Suppressor macrophage (primary cell): Measurements from ENCODE around the gene RPL28.

Experiments used
- DNase-seq, 4 experiments: peaks; one replicate each; pipeline ENCODE4 v3.0.0-alpha.2; 2020 to 2022

Gene RPL28

DNA sequence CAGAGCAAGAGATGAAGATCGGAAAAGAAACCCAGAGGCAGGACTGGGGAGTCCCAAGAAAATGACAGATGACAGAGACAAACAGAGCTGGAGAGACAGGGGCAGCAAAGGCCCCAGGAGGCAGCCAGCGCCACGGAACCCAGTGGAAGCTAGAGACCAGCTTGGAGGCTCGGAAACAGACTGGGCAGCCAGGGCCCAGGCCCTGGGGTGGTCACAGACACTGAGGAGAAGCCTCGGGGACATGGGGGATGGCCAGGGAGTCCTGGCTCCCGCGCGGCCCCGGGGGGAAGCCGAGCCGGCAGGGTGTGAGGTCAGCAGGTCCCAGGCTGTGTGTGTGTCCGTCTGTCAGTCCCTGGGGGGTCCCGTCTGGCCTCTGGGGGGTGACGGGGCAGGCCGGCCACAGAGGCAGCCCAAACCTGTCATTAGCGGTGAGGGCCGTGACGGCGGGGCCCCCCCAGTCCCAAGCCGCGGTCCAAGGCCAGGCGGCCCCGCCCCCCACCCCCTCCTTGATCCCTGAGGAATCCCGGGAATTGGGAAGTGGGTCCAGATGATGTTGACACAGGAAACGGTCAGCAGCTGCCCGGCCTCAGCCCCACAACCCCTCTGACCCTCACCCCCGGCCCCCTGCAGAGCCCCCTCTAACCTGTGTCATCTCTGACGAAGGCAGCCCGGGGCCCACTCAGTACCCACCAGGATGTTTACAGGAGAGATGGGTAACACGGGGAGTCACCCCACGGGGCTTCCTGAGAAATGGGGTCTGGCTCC is 11.6 kb upstream of the RPL28 start:
- DNase-seq: no peak

DNA sequence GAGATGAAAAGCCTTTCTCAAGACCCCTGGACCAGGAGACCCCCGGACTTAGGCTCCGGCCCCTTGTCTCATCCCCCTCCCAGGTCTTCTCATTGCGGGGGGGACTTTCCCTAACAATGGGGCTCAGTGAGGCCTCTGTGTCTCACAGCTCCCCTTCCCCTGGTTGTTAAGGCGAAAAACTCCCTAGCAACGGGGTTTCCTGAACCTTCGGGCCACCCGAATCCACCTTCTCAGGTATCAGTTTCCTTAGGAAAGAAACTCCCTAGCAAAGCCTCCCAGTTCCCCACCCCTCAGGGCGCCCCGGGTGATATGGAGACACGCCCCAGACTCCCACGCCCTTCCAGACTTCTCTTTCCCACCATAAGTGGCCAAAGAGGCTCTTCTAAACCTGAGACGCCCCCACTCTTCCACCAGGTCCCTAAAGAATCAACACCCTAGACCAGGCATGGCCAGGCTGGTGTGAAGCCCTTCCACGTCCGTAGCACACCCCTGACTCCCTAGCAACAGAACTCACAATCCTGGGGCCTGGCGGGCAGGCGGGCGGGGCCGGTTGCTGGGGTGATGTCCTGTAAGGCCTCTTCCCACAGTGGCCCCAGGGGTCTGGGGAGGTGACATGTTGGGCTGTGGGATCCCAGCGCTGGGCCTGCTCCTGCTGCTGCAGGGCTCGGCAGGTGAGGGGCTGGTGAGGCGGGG is 9.3 kb upstream of the RPL28 start, which contains the start of gene TMEM190:
TMEM190 (plus strand) TSS at position 586 of the 693 bp plus-strand sequence; CDS start at position 614, 28 bp downstream.
- DNase-seq: no peak

DNA sequence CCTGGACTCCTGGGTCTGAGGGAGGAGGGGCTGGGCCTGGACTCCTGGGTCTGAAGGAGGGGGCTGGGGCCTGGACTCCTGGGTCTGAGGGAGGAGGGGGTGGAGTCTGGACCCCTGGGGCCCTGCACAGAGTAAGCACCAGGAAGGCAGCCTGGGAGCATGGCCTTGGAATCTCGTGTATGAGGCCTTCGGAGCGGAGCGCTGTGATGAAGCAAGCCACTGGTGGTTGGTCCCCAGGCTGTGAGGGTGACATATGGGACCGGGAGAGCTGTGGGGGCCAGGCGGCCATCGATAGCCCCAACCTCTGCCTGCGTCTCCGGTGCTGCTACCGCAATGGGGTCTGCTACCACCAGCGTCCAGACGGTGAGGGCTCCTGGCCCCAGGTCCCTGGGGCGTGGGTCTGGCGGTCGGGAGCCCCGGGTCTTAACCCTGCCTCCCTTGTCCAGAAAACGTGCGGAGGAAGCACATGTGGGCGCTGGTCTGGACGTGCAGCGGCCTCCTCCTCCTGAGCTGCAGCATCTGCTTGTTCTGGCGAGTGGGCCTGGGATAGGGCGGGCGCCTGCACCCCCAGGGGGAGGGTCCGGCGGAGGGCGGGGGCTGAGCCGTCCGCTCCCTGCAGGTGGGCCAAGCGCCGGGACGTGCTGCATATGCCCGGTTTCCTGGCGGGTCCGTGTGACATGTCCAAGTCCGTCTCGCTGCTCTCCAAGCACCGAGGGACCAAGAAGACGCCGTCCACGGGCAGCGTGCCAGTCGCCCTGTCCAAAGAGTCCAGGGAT is 8.2 kb upstream of the RPL28 start:
- DNase-seq: no peak

DNA sequence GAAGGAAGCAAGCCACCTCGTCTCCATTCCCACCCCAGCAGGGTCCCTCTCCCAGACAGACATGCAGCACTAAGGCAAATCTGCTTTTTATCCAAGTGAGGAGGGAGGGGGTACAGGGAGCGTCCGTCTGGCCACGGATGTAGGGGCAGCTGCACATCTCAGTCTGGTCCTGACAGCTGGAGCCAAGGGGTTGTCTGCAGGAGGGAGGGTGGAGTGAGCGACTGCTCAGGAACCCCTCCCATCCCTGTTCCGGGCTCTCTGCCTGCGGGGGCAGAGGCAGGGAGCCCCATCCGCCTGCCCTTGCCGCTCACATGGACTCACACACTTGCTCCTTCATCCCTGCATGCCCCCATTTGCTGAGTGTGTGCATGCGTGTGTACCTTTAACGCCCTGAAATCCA is 6.6 kb upstream of the RPL28 start:
- no peak for DNase-seq

DNA sequence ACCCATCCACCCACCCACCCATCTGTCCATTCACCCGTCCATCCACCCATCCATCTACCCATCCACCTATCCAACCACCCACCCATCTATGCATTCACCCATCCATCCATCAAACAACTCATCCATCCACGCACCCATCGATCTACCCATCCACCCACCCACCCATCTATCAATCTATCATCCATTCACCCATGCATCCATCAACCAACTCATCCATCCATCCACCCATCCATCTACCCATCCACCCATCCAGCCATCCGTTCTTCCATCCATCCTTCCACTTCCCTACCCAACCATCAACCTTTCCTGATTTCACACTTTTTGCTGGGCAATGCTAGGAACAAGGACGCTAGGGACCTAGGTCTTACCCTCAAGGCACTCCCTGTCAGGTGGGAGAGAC is 3.7 kb upstream of the RPL28 start:
- DNase-seq: no peak

DNA sequence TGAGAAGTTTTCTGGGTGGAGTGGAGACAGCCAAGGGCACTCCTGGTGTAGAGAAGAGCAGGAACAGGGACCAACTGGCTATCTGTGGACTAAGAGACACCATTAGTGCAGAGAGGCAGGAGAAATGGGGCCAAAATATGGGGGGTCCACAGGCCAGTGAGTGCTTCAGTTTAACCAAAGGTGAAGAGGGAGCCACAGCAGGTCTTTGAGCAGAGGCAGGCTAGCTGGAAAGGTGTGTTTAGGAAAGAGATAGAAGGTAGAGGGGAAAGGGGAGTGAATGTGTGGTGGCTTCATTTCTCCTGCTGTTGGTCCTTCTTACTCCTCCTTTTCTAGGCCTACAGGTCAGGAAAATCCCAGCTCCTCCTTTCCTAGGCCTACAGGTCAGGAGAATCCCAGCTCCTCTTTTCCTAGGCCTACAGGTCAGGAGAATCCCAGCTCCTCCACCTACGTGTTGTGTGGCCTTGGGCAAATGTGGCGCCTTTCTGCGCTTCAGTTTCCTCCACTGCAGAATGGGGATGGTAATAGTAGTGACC is 3.1 kb upstream of the RPL28 start:
- no peak for DNase-seq

DNA sequence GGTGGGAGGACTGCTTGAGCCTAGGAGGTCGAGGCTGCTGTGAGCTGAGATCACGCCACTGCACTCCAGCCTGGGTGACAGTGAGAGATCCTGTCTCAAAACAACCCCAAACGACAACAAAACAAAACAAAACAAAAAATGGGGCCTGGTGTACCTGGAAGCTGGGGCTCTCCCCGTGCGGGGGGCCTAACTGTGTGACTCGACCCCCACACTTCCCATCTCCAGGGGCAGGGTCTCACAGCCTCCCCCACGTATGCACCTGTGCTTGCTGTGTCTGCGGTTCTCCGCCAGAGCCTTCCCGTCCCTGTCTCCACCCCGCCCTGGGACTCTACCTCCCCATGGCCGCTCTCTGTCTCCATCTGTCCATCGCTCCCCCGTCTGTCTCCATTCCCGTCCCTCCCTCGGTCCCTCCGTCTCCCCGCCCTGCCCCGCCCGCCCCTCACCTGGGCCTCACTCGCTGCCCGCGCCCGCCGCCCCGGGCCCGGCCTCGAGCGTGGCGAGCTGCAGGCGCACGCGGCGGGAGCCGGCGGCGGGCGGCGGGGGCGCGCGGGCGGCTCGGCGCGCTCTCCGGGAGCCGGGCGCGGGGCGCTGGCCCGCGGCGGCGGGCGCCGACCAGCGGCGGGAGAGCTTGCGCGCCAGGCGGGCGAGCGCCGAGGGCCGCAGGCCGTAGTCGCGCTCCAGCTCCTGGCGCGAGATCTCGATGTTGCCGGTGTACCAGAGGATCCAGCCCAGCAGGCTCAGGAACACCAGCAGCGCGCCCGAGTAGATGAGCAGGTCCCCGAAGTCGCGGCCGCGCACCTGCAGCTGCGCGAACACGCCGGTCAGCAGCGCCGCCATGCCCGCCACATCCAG is 2.2 kb upstream of the RPL28 start:
- peak; percentile 61 to 90 (median 77) for DNase-seq

DNA sequence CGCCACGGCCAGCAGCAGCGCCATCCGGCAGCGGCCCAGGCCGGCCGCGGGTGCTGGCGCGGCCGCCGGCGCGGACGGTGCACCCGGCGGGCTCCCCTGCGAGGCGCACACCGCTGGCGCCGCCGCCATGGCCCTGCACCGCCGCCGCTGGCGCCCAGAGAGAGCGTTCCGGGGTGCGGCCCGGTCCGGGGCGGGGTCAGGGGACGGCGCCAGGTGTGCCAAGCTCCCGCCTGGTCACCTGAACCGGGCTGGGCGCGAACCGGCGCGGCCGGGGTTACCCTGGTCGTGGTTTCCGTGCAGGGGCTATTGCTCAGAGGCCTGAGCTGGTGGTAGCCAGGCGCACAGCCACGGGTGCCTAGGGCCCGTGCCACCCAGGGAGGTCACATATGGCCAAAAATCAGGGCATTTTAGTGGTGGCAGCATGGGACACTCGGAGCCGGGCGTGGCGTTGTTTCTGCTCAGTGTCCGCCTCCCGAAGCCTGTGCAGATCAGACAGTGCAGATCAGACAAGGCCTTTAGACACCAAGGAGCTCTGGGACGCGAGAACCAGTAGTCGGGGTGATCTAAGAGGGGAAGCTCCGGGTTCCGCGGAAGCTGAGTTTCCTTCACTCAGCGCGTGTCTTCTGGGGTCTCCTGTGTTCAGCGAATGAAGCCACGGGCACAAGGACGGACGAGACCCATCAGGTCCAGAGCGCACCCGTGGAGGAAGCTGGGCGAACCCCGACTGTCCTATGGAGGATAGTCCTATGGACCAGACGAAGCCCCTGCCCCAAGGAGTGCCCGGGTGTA is 1.4 kb upstream of the RPL28 start, which contains the start of gene TMEM238:
TMEM238 (minus strand) TSS at position 162 of the 789 bp plus-strand sequence; CDS start at position 129, 33 bp downstream.
- peak; percentile 41 to 55 (median 52) for DNase-seq

DNA sequence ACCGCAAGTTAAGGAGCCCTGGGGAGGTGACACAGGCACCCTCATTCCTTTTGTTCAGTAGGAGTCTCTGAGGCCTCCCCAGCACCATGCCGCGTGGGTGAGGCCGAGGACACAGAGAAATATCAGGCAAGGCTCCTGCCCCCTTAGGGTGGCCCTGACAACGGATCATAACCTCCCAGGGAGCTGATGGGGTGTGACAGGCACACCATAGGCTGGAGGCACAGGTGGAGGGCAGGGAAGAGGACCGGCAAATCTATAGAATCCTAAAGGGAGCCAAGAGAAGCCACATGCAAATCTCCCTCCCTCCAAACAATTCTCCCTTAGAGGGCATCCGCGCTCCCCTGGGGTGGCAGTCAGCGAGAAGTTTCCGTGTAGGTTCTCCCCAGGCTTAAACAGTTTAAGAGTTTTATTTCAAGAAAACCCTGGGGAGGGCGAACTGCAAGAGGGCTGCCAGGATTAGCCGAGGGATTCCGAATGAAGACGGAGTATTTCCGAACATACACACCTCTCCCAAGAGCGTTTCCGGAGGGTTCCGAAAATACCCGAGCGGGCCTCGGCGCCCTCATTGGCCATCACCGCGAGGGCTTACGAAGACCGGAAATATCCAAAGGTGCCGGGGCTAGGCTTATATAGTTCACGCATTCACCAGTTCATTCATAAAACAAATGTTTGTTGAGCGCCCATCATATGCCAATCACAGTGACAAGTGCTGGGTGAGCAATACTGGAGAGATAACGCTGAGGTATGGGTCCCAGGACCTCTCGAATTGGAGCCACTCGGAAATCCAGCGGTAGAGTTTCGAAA is 610 bp upstream of the RPL28 start:
- peak; percentile 96 to 97 (median 96) for DNase-seq

DNA sequence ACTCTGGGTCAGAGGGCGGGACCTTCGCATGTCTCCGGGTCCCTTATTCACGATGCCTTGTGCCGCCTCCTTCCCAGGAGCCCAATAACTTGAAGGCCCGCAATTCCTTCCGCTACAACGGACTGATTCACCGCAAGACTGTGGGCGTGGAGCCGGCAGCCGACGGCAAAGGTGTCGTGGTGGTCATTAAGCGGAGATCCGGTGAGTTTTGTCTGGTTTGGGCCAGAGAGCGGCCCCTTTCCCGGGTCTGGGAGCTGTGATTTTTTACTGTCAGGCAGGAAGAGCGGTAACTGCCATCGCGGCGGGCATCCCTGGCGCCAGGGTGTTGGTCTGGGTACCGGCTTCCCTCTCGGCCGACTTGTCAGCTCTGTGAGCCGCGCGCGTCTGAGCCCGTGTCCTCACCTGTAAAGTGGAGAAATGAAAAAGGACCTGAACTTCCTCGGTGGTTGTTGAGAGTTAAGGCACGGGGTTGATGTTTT is 800 bp downstream of the RPL28 start:
- DNase-seq: peak in 3 of 4 experiments; percentile 17 to 42 (median 19)

DNA sequence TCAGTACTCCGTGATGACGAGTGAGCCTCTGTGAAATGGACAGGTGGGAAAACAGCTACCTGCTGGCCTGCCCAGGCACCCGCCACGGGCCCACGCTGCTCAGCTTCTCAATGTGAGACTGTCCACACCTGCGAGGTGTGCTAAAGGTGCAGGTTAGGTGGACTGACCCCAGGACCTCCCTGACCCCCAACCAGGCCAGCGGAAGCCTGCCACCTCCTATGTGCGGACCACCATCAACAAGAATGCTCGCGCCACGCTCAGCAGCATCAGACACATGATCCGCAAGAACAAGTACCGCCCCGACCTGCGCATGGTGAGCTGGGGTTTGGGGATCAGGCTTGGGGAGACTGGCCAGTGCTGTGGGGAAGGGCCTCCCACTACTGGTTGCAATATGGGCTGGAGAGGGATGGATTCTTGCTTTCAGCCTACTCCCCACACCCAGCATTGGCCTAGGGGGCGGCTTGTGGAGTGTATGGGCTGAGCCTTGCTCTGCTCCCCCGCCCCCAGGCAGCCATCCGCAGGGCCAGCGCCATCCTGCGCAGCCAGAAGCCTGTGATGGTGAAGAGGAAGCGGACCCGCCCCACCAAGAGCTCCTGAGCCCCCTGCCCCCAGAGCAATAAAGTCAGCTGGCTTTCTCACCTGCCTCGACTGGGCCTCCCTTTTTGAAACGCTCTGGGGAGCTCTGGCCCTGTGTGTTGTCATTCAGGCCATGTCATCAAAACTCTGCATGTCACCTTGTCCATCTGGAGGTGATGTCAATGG is 2.2 kb downstream of the RPL28 start:
- DNase-seq: no peak

DNA sequence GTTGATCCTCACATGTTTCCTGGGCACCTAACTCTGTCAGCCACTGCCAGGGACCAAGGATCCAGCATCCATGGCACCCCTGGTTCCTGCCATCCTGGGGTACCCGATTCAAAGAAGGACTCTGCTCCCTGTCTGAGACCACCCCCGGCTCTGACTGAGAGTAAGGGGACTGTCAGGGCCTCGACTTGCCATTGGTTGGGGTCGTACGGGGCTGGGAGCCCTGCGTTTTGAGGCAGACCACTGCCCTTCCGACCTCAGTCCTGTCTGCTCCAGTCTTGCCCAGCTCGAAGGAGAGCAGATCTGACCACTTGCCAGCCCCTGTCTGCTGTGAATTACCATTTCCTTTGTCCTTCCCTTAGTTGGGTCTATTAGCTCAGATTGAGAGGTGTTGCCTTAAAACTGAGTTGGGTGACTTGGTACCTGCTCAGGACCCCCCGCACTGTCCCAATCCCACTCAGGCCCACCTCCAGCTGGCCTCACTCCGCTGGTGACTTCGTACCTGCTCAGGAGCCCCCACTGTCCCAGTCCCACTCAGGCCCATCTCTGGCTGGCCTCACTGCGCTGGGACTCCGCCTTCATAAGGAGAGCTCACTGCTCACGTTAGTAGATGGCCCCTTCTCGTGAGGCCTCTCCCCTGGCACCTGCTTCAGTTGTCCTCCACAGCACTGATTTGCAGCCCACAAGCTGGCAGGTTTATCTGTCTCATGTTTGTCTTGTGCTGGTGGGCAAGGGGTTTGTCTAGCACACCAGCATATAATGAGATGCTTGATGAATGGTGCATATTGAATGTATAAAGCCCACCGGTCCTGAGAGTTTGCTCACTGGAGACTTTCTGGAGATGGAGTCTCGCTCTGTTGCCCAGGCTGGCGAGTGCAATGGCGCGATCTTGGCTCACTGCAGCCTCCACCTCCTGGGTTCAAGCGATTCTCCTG is 3.9 kb downstream of the RPL28 start:
- DNase-seq: no peak

DNA sequence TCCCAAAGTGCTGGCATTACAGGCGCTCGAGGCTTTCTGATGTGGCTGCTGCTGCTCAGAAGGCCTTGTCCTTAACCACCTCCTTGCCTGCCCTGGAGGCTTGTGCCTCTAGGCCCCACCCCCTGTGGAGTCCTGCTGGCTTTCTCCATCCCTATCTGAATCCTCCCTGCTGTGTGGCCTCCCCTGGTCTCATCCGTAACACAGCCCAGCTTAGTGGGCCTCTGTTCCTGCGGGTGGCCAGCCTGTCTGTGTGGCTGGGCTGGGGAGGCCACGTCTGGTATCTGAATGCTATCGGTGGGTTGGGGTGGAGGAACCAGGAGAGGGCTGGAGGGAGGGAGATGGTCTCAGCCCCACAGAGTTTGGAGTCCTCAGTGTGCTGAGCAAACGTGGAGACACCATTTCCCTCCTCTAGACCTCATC is 4.7 kb downstream of the RPL28 start:
- DNase-seq: no peak

DNA sequence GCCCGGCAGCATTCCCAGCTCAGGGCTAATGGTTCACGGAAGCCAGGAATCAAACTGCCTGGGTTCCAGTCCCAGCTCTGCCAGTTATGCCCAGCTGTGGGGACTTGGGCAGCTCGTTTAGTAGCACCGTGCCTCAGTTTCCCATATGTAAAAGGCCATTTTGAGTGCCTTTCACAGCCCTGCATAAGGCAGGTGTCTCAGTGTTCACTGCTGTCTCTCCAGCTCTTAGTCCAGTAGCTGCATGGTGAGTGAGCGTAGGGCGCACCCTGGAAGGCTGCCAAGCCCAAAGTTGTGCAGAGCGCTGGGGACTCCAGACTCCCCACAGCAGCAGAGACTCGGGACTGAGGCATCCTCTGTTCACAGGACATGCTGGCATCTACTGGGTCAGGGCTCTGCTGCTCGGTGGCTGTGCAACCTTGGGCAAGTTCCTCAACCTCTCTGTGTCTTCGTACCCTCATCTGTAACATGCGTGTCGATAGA is 5.5 kb downstream of the RPL28 start:
- no peak for DNase-seq

DNA sequence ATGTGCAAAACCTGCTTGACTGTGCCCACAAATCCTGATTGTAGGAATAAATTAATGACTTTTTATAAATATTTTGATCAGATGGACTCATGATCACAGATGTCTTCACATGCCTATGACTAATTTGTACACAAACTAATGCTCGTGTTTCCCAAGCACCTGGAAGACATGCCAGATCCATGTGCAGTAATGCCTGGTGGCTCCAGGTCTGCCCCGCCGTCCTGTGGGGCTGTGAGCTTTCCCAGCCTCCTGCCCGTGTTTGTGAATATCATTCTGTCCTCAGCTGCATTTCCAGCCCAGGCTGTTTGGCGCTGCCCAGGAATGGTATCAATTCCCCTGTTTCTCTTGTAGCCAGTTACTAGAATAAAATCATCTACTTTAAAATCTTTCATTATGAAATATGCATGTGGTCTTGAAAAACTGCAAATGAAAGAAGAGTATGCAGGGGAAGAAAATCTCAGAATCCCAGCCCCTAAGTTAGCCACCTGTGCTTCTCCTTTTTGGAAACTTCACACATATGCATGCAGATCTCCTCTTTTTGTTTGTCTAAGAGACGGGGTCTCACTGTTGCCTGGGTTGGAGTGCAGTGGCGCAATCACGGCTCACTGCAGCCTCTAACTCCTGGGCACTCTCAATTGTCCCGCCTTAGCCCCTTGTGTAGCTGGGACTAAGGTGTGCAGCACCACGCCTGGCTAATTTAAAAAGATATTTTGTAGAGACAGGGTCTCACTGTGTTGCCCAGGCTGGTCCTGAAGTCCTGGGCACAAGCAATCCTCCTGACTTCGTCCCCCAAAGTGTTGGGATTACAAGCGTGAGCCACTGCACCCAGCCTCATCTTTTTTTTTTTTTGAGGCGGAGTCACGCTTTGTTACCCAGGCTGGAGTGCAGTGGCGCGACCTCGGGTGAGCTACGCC is 6.2 kb downstream of the RPL28 start:
- no peak for DNase-seq
